SIG-M5 (cell line): ENCODE results near the gene FGF14.

Experiments used
- DNase-seq: peaks from one replicate; lab custom pipeline; 2025; lab: John Stamatoyannopoulos, UW

The FGF14 gene

DNA sequence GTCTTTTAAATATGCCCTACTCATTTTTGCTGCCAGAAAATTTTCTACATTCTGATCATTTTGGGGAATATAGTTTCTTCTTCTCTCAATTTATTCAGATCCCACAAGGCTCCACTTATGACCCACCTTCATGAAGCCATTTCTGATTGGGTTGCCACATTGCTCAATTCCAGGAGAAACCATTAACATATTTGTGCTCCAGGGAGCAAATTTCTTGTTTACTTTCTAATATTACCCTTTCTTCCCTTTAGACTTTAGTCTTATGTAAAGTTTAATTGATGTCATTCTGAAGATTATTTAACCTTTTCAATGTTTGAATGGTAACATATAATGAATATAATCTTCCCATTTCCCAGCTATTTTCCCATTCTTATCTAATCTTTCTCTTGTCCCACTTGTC lies 617.5 kb downstream of the FGF14 start:
- no peak for DNase-seq

DNA sequence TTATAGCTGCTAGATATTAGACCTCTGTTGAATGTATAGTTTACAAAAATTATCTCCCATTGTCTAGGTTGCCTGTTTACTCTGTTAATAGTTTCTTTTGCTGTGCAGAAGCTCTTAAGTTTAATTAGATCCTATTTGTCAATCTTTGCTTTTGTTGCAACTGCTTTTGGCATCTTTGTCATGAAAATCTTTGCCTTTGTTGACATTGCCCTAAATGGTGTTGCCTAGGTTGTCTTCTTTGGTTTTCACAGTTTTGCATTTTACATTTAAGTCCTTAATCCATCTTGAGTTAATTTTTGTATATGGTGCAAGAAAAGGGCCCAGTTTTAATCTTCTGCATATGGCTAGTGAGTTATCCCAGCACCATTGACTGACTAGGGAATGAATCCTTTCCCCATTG lies 618.3 kb downstream of the FGF14 start:
- DNase-seq: no peak

DNA sequence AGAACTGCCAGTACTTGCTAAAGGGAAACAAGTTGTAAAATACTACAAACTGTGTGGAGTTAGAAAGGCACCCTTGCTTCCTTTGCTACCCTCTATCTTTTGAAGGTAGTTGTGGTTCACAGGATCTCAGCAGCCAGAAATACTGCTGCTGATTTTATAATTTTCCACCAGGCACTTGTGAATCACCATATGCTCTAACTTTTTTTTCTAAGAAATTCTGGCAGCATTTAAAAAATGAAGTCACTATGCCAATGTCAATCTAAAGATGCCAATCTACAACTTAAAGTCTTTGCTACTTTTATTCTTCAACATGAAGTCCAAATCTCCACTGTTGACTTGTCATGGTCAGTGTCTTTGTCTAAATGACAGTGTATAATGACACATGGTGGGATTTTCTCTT lies 621.6 kb downstream of the FGF14 start:
- no peak for DNase-seq

DNA sequence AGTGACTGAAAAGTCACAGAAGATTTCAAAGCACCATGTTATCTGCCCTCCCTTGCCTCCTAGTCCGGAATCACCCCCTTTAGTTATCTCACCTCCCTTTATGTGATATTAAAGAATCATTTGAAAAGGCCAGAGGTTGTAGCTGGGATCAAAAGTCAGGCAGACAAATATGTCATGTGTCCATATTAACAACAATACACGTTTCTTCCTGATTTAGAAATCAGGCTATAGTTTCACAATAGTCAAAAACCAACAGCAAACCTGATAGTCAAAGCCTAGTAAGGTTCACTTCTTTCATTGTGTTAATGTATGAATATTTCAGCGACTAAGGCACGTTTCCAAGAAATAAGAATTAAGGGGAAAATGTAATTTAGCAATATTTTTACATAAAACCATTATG lies 622.7 kb downstream of the FGF14 start:
- DNase-seq: no peak

DNA sequence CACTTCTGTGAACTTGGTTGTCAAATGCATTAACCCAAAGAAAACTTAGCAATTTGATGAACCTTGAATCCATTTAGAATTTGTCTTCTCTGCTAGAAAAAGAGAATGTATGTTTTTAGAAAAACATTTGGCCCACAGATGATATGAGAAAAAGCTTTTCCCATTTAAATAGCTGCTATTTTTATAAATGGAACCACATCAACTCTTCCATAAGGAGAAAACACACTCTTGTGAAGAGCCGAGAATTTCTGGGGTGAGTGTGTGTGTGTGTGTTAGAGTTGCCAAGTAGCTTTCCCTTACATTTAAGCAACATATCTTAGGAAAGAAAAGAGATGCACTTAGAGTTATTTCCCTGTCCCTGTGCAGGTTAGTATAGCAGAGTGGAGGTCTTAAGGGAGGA lies 626.6 kb downstream of the FGF14 start:
- no peak for DNase-seq

DNA sequence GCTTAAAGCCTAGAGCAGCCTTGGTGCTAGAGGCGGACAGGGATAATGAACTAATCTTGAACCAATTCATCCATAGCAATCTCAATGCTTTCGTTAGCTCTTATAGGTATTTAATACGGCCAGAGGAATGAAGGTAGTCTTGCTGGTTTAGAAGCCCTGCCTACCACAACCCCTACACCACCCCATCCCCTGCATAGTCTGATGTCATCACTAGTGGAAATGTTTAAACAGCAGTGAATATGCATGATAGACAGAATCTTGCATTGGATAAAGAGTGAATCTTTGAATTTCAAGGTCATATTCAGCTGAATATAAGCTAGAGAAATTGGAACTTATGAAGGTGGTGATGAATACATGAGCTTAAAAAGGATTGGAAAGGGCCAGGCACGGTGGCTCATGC lies 627.5 kb downstream of the FGF14 start:
- DNase-seq: no peak

DNA sequence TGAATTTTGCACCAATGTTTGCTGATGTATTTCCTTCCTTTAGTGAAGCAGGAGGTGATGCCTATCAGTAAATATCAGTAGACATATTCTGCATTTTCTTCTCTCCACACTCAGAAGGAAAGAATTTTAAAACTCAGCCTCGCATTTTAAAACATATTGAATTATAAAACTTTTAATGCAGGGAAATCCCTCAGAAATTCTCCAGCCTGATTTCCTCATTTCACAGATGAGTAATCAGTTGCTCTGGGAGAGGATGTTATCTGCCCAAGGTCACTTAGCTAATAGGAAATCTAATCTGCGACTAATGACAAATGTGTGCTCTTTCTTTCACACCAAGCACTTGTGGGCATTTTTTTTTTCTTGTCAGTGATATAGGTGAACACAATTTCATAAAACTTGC lies 628.8 kb downstream of the FGF14 start:
- DNase-seq: no peak

DNA sequence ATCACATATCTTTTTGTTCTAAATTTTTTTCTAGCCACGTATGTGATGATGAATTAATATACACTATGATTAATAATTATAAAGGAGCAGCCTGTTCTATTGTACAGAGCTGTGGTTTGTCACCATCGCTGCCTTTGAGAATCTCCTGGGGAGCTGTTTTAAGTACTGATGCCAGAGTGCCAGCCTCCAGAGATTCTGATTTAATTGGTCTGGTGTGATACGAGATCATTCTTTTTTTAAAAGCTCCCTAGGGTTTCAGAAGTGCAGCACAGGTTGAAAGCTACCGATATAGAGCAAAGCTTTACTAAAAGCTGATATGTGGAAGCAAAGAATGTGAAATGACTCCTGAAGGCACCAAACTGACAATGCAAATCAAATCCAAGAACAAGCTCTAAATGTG lies 634.7 kb downstream of the FGF14 start:
- DNase-seq: no peak

DNA sequence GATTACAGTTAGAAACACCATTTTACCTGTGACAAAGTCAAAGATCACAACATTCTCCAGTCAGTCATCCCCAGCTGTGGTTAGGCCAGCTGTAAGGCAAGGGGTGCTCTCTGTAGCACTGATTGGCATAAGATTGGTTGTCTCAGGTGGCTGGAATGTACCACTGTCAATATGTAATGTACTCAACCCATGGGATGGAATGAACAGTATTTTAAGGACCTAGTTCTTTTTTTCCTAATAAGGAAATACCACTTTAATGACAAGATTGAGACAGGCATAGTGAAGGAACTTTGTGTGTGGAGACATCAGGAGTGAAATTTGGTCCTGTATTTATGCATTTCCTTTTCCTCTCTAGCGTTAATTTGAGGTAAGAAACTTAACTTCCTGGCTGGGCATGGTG lies 638.7 kb downstream of the FGF14 start:
- DNase-seq: no peak

DNA sequence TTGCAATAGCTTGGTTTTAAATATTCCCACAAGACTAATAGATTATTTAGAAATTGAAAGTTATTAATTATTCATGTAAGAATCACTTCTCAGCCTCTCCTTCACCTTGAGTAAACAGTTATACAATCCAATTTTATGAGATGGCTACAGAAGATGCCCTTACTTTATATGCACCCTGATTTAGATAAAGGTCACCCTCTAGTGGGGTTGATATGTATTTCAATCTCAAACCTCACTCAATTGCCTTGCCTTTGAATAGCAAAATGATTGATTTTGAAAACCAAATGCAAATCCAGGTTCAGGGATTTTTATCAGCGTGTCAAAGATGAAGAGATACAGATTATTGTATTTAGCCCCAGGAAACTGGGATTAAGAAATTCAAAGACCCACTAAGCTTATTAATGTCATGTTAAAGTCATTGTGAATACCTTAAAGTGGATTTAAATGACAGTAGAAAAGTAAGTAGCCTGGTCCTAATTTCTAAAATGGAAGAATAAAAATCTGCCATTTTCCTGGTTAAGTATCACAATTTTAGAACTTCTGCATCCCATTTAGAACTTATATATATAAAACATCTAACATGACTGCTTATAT lies 644.3 kb downstream of the FGF14 start:
- DNase-seq: no peak

DNA sequence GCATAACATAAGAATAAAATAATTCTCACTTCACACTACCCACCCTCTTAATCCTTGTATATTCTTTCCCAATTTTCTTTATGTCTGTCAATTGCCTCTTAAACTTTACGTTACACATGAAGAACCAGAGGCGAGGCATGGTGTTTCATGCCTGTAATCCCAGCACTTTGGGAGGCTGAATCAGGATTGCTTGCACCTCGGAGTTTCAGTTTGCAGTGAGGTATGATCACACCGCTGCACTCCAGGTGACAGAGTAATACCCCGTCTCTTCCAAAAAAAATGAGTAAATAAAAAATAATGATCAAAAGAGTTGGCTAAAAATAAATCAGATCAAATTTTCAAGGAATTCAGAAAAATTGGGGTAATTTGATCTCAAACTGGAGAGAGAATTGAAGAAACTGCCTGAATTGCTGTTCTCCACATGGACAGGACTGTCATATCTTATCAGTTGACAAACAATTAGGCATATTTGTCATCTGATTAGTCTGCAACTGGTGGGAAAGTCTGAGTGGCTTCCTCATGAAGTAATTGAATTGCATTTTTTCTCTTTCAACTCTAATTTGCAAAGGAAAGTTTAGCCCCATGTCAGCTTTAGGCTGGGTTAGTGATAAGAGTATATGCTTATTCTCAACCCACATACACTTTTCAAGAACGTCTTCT lies 646.5 kb downstream of the FGF14 start:
- DNase-seq: no peak

DNA sequence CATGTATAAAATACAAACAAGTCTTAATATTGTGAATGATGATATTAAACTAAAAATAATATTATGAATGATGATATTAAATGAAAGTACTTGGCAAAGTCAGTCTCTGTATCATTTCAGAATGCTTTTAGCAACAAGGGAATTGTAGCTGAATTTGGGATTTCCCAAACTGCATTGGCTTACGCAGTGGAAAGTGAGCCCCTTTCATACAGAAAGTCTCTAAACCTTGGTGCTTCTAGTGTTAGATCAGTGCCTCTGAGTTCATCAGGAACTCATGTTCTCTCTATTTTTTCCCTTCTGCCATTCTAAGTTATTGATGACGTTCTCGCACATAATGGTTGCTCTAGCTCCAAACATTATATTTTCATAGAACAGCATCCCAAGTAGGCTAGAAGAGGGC lies 649.4 kb downstream of the FGF14 start:
- no peak for DNase-seq

DNA sequence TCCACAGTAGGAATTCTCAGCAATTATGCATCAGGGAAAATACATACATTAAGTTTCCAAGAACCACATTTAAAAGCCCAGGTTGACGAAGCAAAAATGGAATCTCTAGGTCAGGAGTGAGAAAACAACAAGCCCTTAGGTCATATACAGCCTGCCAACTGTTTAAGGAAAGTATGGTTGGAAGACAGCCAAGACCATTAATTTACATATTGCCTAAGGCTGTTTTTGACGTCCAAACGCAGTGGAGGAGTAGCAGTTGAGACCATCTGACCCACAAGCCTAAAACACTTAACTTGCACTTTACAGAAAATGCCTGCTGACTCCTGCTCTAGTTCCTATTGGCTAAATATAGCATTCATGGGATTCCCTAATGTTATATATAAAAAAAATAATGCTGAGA lies 650.4 kb downstream of the FGF14 start:
- DNase-seq: no peak

DNA sequence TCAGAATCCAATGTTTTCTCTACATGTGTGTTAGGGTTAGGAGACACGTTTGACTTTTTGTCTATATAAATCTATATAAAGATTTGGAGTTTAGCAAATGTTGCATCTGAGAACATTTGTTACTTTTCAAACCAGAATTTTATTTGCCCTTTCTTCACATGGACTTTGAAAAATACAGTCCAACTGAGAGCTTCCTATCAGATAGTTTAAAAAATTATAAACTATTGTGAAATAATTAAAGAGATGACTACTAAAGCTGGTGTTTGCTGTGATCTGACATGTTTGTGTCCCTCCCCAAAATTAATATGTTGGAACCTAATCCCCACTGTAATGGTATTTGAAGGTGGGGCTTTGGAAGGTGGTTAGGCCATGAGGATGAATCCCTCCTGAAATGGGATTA lies 652.3 kb downstream of the FGF14 start:
- no peak for DNase-seq

DNA sequence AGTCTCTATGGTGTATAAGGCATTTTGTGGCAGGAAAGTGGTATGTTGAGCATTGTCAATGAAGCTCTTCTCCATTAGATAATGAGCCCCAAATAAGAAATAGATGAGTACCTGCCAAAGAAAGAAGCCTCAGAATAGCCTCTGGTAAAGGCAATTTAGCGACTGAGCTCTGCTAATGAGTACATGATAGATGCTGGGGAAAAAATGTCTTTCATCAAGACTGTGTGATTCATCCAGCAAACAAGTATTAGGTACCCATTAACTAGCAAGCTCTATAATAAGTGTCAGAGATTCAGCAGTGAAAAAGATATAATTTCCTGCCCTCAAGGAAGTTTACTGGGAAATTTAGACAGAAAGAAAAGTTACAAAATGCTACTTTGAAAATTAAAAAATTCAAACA lies 654.8 kb downstream of the FGF14 start:
- DNase-seq: no peak

DNA sequence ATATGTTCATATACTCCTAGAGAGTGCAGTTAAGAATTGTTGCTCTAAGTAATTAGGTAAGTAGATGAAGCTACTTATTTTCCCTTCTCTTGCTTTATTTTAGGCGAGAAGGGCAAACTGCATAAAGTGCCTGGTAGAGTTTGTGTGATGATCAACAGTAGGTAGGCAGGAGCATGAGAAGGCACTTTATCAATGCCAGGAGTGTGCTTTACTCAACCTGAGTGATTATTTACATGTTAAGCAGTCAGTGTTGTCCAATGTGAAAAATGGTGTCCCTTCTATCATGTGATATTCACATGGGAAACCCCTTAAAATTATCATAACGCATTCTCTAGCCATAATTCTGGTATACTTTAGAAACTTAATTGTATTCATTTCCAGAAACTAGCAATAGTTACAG lies 655.3 kb downstream of the FGF14 start:
- no peak for DNase-seq

DNA sequence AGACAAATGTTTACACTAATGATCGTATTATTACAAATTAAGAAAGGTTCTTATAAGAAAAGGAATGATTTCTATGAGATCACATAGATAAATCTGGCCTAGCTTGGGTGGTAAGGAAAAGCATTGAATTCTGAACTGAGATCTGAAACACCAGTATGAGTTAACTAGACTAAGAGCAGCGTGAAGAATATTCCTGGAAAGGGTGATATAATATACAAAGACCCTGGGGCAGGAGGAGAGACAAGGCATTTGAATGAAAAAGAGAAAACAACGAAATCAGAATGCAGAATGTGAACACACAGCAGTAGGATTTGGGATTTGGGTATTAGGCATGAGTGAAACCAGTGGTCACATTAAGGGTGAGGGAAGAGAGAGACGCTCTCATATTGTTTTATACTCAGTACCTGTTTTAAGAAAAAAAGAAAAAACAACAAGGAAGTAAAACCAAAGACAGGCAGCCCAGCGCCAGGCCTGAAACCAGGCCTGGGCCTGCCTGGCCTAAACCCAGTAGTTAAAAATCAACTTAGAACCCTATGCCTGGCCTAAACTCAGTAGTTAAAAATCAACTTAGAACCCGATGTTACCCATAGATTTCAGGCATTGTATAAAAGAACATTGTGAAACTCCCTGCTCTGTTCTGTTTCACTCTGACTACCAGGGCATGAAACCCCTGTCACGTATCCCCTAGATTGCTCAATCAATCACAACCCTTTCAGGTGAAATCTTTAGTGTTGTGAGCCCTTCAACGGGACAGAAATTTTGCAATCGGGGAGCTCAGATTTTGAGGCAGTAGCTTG lies 662.3 kb downstream of the FGF14 start:
- no peak for DNase-seq

DNA sequence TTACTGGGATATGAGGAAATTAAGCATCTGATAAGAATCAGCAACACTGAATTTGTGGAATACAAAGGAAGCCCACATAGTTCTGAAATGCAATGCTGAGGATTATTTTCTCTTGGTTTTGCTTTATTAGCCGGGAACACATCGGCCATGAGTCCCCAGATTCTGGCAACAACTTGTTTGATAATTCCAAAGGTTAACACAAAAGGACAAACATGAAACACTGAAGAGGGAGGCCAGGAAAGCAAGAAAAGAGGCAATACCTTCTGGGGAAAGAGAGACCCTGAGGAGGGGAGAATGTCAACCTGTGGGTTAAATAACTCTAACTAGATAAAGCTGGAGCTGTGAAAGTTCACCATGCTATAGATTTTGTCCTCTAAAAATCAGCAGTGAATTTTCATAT lies 663.5 kb downstream of the FGF14 start:
- no peak for DNase-seq

DNA sequence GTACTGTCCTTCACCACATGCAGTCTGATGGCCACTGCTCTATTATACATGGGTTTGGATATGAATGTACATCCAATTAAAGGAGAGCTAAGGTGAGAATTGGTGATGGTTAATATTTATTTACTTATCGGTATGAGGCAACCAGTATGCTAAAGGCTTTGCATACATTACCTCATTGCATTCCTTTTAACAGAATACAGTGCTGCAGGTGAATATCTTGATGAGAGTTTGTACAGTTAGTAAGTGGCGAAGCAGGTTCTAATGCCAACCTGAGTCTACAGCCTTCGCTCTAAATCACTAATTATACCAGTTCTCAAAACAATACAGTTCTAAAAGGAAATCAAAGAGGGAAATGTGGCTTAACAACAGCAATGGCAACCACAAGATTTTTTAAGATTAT lies 665.3 kb downstream of the FGF14 start:
- no peak for DNase-seq

DNA sequence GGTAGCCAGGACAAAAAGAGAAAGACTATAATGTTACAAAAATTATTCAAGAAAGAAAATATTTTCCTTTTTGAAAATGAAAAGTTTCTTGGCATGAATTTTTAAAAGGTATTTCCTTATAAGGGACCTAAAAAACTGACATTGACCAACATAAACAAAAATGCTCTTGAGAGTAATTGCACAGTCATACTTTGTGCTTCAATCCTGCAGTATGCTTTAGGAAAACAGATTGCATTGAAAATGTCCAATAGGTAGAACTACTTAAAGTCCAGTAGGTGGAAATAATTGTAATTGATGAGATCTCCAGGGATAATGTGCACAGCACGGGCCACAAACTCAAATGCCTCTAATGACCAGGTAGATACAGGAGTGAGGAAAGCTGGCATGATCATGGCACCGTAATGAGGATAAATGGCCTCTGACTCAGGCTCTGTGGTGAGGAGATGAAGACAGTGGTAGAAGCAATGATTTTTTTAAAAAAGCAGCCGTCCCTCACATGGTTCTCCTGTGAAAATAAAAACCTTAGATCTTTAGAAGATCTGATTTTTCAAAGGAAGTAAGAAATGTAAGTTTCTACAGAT lies 671.3 kb downstream of the FGF14 start:
- DNase-seq: no peak

DNA sequence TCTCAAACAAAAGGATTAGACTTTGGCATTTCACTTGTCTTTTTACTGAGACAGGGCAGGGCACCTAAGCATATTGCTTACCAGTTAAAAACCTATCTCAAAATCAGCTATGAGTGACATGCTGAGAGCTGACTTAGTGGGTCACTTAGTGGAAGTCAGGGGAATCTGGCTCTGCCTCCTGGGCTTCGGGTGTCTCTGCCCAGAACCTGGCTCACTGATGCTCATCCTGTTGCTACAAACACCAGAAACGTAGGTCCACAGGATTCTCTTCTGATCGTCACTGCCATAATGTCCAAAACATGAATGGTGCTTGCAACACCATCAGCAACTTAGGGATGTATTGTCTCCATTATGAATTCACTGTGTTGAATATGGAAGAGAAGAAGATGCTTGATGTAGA lies 673.2 kb downstream of the FGF14 start:
- DNase-seq: no peak

DNA sequence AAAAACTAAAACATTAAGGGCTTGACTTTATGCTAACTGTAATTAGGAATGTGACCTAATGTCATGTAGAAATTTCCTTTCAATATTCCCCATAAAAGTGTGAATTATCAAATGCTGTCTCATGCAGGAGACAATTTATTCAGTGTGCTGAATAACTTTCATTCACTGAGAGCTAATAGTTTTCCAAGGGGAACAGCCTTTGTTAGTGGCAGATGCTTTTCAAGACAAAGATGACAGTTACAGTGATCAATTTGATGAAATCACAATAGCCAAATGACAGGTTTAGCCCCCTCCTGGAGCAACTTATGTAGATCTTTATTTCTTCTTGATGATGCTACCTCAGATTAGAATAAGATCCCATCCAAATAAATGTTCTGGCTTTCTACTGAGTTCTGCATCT lies 673.8 kb downstream of the FGF14 start:
- DNase-seq: no peak

DNA sequence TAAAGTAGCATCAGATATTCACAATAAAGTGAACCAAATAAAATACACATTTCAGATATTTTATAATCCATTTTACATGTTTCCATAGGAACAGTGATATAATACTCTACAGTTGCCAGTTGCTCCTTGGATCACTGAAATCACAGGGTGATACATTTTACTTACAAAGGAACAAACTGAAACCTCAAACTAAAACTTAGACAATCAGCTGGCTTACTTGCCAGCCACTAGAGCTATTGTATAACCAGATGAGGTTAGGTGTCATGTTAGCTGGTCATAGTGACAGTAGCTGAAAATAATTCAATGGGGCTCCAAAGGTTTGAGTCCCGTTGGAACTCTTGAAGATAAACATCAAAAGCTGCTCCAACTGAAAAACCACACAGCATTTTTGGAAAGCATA lies 674.7 kb downstream of the FGF14 start:
- DNase-seq: no peak
